Colonic mucosa (tissue), 4 donors: ENCODE data around the gene IQCE. TPM values are rescaled to one million over a fixed set of nuclear protein-coding genes. Genes with fewer than 3 reads are reported as not detected.
"Not testable (repeated sequence)": the region's sequence is repeated elsewhere in the genome, so short reads cannot be mapped to it uniquely, and the experiment has no call there.

ENCODE experiments used
- DNase-seq: peaks from one replicate; pipeline ENCODE4 v3.0.0-alpha.2; 2020
- H3K27ac ChIP-seq: fragments of 200-600 bp; one replicate; pipeline ENCODE4 v1.8.0; 2021
- H3K27me3 ChIP-seq: fragments of 200-600 bp; one replicate; pipeline ENCODE4 v1.8.0; 2021
- H3K36me3 ChIP-seq: fragments of 200-600 bp; one replicate; pipeline ENCODE4 v1.8.0; 2021
- H3K4me1 ChIP-seq: fragments of 200-600 bp; one replicate; pipeline ENCODE4 v1.8.0; 2021; ENCODE audit warnings: mild to moderate bottlenecking
- H3K4me3 ChIP-seq: fragments of 200-600 bp; one replicate; pipeline ENCODE4 v1.8.0; 2021
- H3K9ac ChIP-seq, 2 donors: one replicate each; pipeline ENCODE4 v1.7.0; 2013; ENCODE audit warnings: control low read depth in 2 of 2, low read depth in 2 of 2, low read length in 2 of 2
- H3K9me3 ChIP-seq: fragments of 200-600 bp; one replicate; pipeline ENCODE4 v1.8.0; 2021
- intact Hi-C: fragments of 100-400 bp; cut with DNase I; formaldehyde crosslinking; loops from one replicate; pipeline ENCODE4 v1.14.1; 2022
- total RNA-seq, 2 donors: library from RNA; stranded (reverse); fragmentation: NEBNext Ultra II Directional in 1 of 2; extraction: Animal tissue kit (Norgen Biotek cat#: 25700) in 1 of 2; gene quantifications; one replicate each; pipeline ENCODE4 v1.2.1, GENCODE V29; 2021
- TF ChIP-seq, protein P1 (sequence below): fragments of 200-600 bp; IDR thresholded peaks from one replicate; pipeline ENCODE4 v1.8.0; 2022; ENCODE audit warnings: antibody characterized with exemption, mild to moderate bottlenecking
- donor health status: healthy.
- donor health status: DM: no; HTN: no; CAD: no.
- donor health status: DM: no; HTN: no; CAD: no.

The IQCE gene
- total RNA-seq, 2 donors from 2014 or later, result 23.2 to 36.3 TPM

DNA sequence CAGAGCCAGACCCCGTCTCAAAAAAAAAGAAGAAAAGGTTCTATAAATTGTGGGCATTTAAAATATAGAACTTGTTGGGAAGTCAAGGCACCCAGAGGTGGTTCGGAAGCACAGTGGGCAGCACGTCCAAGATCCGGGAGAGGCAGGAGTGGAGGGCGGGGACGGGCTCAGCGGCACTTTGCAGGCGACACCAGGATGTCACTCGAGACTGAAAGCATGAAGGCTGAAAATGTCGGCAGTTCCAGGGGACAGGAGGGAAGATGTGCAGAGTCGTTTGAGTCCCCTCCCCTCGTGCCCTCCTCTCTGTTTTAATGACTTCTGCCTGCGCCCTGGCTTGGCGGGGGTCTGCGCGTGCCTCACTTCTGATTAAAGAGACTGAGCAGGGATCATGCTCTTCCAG, 30.6 kb downstream of the IQCE start:
- Histone ChIP-seq H3K9me3 (no peaks in the 10 kb centered on the region), H3K9ac (no peak overlapping the region), H3K27ac (no peak overlapping the region), H3K27me3 (no peaks in the 10 kb centered on the region), H3K4me1 (no peaks in the 10 kb centered on the region), H3K4me3 (no peak overlapping the region), H3K36me3 (no peaks in the 10 kb centered on the region)
- no peak for DNase-seq
- TF ChIP-seq, protein P1, sequence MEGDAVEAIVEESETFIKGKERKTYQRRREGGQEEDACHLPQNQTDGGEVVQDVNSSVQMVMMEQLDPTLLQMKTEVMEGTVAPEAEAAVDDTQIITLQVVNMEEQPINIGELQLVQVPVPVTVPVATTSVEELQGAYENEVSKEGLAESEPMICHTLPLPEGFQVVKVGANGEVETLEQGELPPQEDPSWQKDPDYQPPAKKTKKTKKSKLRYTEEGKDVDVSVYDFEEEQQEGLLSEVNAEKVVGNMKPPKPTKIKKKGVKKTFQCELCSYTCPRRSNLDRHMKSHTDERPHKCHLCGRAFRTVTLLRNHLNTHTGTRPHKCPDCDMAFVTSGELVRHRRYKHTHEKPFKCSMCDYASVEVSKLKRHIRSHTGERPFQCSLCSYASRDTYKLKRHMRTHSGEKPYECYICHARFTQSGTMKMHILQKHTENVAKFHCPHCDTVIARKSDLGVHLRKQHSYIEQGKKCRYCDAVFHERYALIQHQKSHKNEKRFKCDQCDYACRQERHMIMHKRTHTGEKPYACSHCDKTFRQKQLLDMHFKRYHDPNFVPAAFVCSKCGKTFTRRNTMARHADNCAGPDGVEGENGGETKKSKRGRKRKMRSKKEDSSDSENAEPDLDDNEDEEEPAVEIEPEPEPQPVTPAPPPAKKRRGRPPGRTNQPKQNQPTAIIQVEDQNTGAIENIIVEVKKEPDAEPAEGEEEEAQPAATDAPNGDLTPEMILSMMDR, result no peak
- intact Hi-C loops, result no loop called here

DNA sequence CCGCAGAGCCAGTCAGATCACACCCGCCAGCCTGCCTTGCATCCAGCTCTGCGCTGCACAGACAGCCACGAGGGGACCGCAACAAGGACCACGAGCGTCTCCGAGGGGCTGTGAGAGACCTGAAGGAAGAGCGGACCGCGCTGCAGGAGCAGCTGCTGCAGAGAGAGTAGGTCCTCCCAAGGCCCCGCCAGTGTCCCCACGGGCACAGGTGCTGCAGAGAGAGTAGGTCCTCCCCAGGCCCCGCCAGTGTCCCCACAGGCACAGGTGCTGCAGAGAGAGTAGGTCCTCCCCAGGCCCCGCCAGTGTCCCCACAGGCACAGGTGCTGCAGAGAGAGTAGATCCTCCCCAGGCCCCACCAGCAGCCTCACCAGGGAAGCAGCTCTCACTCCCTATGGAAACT, 31.2 kb downstream of the IQCE start:
- H3K4me3 ChIP-seq, H3K27me3 ChIP-seq, DNase-seq, intact Hi-C loops, H3K9ac ChIP-seq, H3K36me3 ChIP-seq, H3K9me3 ChIP-seq, H3K4me1 ChIP-seq, H3K27ac ChIP-seq: not testable (repeated sequence)

DNA sequence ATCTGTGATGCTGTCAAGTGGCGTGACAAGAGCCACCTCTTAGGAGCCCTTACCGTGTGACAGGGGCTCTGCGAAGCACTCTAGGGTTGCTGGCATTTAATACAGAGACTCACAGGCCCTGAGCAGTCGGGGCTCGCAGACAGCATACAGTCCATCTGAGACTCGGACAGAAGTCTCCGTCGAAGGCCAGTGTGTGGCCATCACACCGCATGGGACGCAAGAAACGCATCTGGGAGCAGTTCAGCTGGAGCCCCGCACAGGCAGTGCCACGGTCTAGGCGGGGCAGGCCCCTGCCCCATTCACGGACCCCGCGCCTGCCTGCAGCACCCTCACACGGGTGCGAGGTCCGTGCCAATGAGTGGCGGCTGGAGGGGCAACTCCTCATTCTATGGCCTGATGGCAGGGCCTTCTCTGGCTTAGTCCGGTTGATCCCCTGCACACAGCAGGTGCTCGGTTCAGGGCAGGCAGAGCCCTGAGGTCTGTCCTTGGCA, 33.6 kb downstream of the IQCE start:
- TF ChIP-seq, protein P1, result no peak
- no peaks in the 10 kb centered on the region for H3K4me1 ChIP-seq
- no peak overlapping the region for H3K4me3 ChIP-seq
- no peak overlapping the region for H3K9ac ChIP-seq
- intact Hi-C loops, result no loop called here
- no peak overlapping the region for H3K27ac ChIP-seq
- DNase-seq, result no peak
- no peaks in the 10 kb centered on the region for H3K27me3 ChIP-seq
- H3K36me3 ChIP-seq, result no peaks in the 10 kb centered on the region
- no peaks in the 10 kb centered on the region for H3K9me3 ChIP-seq

DNA sequence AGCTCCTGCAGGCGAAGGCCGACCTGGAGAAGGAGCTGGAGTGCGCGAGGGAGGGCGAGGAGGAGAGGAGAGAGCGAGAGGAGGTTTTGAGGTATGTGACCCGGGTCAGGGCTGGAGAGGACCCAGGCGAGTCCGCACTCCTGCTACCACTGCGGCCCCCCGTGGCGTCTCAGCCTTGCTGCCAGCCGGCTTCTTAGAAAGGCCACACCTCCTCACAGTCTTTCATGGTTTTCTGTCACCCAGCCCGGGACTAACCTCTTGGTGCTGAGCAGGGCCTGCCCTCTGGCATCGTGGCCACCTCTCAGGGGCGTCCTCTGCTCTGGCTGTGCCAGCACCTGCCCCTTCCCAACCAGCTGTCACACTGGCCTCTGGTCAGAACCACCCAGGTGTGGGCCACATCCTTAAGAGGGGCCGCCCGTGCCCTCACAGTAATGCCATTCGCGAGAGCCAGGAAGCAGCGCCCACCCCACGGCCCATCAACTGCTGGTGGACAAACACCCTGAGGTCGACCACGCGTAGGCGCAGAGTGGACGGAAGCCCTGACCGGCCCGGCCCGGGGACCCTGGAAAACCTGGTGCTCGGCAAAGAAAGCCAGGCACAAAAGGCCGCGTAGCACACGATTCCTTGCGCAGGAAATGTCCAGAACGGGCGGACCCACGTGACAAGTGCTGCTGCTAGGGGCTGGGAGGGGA, 34.4 kb downstream of the IQCE start:
- no peak overlapping the region for H3K27ac ChIP-seq
- no peak overlapping the region for H3K9ac ChIP-seq
- no peaks in the 10 kb centered on the region for H3K9me3 ChIP-seq
- TF ChIP-seq, protein P1, result no peak
- no peak for DNase-seq
- H3K4me3 ChIP-seq, result no peak overlapping the region
- no peaks in the 10 kb centered on the region for H3K36me3 ChIP-seq
- no peaks in the 10 kb centered on the region for H3K4me1 ChIP-seq
- no peaks in the 10 kb centered on the region for H3K27me3 ChIP-seq
- intact Hi-C loops, result no loop called here

DNA sequence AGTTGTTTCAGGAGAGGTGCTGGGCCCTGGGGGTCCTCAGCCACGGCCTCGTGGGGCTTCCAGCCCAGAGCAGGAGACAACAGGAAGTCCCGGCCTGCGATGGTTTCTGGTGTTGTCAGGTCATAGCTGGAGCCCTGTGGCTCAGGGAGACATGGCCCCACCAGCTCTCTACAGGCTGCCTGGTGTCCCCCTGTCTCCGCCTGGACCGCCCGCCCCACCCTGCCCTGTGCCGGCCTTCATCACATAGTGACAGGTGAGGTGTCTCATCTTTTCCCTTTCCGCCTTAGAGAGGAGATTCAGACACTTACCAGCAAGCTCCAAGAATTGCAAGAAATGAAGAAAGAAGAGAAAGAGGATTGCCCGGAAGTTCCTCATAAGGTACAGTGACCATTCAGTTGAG, 35.8 kb downstream of the IQCE start:
- Histone ChIP-seq H3K4me1 (no peaks in the 10 kb centered on the region), H3K4me3 (no peak overlapping the region), H3K9ac (no peak overlapping the region), H3K27ac (no peak overlapping the region), H3K9me3 (no peaks in the 10 kb centered on the region), H3K36me3 (no peaks in the 10 kb centered on the region), H3K27me3 (no peaks in the 10 kb centered on the region)
- DNase-seq, result no peak
- TF ChIP-seq, protein P1, result no peak
- intact Hi-C loops, result no loop called here

DNA sequence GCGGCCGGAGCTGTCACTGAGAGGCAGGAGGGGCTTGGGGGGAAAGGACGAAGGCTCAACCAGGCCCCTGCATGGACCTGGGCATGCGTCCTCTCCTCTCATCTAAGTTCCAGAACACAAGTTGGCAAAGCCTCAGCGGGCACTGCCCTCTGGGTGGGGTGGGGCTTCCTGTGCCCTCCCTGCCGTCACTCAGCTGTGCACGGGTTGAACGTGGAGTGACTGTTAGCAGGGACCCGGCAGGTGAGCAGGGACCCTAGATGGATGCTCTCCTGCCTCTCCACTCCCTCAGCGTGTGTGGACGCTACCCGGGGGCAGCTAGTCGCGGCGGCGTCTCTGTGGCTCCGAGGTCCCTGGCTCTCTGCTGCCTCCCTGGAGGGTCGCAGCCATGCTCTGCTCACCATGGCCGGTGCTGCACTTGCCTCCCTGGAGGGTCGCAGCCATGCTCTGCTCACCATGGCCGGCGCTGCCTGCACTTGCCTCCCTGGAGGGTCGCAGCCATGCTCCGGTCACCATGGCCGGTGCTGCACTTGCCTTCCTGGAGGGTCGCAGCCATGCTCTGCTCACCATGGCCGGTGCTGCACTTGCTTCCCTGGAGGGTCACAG, 36.6 kb downstream of the IQCE start:
- no peaks in the 10 kb centered on the region for H3K36me3 ChIP-seq
- no peak overlapping the region for H3K27ac ChIP-seq
- intact Hi-C loops, result no loop called here
- H3K9me3 ChIP-seq, result no peaks in the 10 kb centered on the region
- no peak overlapping the region for H3K9ac ChIP-seq
- DNase-seq, result no peak
- no peaks in the 10 kb centered on the region for H3K4me1 ChIP-seq
- TF ChIP-seq, protein P1, result no peak
- no peaks in the 10 kb centered on the region for H3K27me3 ChIP-seq
- no peak overlapping the region for H3K4me3 ChIP-seq
